HCT116 (cell line): ENCODE measurements around the gene RND3.

Experiments
- MAX ChIP-seq: IDR thresholded peaks from 2 replicates; pipeline ENCODE4 v1.6.1; 2012
- SIN3A ChIP-seq: IDR thresholded peaks from 2 replicates; pipeline ENCODE4 v1.6.1; 2012; ENCODE audit warnings: low read depth
- TF ChIP-seq, protein P1 (sequence below), 3 experiments: fragments of 200-600 bp in 1 of 3; sonication (generic) in 1 of 3; IDR thresholded peaks in 2 of 3; conservative IDR thresholded peaks in 1 of 3; 2 replicates each; pipeline ENCODE4 v1.5.1; 2012 to 2017; ENCODE audit warnings: low read depth in 2 of 3, low read length in 2 of 3, antibody characterized with exemption in 1 of 3, borderline replicate concordance in 1 of 3, control low read depth in 1 of 3, mild to moderate bottlenecking in 1 of 3, mixed read lengths in 1 of 3, mixed run types in 1 of 3, moderate library complexity in 1 of 3; ENCODE audit not compliant: insufficient read depth in 1 of 3

DNA sequence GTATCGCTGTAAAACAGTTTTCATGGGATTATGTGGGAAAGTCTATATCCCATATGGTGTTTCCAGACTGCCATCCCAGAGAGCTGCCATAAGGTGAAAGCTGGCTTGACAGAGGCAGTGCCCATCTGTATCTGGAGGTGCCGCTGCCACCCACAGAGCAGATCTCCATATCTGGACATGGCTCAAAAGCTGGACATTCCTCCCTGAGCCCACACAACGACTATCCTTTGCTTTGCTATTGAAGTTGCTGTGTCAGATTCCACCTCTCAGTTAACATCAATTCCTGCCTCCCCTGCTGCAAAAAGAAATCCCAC, 55.2 kb downstream of the RND3 start:
- TF ChIP-seq SIN3A (no peak), MAX (no peak)
- TF ChIP-seq, protein P1, sequence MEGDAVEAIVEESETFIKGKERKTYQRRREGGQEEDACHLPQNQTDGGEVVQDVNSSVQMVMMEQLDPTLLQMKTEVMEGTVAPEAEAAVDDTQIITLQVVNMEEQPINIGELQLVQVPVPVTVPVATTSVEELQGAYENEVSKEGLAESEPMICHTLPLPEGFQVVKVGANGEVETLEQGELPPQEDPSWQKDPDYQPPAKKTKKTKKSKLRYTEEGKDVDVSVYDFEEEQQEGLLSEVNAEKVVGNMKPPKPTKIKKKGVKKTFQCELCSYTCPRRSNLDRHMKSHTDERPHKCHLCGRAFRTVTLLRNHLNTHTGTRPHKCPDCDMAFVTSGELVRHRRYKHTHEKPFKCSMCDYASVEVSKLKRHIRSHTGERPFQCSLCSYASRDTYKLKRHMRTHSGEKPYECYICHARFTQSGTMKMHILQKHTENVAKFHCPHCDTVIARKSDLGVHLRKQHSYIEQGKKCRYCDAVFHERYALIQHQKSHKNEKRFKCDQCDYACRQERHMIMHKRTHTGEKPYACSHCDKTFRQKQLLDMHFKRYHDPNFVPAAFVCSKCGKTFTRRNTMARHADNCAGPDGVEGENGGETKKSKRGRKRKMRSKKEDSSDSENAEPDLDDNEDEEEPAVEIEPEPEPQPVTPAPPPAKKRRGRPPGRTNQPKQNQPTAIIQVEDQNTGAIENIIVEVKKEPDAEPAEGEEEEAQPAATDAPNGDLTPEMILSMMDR (IDR thresholded peaks at IDR 0.05 in 2 of 3, conservative IDR thresholded peaks at IDR 0.05 in 1 of 3; ENCODE audit: borderline replicate concordance in 1 of 3, insufficient read depth in 1 of 3, low read depth in 2 of 3, low read length in 2 of 3), result no peak
